ENCODE results near the gene IL11RA. TPM values are rescaled to one million over a fixed set of nuclear protein-coding genes. Genes with fewer than 3 reads are reported as not detected.

The IL11RA gene
- total RNA-seq, 1 donor from 2014 or later: 22.2 TPM

DNA sequence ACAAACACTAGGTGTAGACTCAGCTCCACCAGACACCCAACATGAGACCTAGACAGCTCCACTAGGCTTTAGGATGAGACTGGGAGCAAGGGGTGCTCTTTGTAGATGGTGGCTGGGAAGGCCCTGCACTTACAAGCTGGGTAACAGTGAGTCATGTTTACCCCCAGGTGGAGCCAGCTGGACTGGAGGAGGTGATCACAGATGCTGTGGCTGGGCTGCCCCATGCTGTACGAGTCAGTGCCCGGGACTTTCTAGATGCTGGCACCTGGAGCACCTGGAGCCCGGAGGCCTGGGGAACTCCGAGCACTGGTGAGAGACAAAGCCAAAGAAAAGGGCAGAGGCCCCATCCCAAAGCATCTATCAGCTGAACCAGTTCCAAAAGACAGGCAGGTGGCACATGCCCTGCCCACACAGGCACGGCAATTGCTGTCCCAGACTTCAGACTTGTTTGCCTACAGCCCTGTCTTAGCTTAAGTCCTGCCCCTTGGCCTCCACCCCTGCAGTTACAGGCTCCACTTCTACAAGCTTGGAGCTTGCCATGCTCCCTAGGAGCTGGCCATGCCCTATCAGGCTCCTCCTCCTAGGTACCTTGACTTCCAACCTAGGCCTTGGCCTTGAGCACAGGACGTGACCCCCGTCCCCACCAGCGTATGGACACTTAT lies 7.7 kb downstream of the IL11RA start:
- H3K4me3 Mint-ChIP-seq (ENCODE audit: unreplicated experiment): no peak overlapping the region
- peaks cover 20% of the 10 kb centered on the region for H3K36me3 Mint-ChIP-seq (ENCODE audit: low read depth, unreplicated experiment)
- peaks cover 5% of the 10 kb centered on the region for H3K27me3 Mint-ChIP-seq (ENCODE audit: low read depth, unreplicated experiment)
- Histone ChIP-seq H3K27ac (ENCODE audit: low read depth, low read length) (no peak overlapping the region), H3K79me2 (ENCODE audit: insufficient read depth, low read length) (no peaks in the 10 kb centered on the region), H3K9ac (ENCODE audit: low read length) (no peak overlapping the region), H3K9me3 (ENCODE audit: insufficient read depth, low read depth, low read length) (no peaks in the 10 kb centered on the region), H4K20me1 (ENCODE audit: insufficient read depth, low read length) (no peaks in the 10 kb centered on the region), H3K4me3 (ENCODE audit: insufficient read depth, low read depth, low read length) (no peak overlapping the region), H3K27me3 (ENCODE audit: insufficient read depth, low read length) (no peaks in the 10 kb centered on the region), H3K36me3 (ENCODE audit: insufficient read depth, low read length) (no peaks in the 10 kb centered on the region), H3K4me1 (ENCODE audit: insufficient read depth, low read length) (peaks cover 4% of the 10 kb centered on the region), H2AFZ (ENCODE audit: low read depth, low read length) (no peak overlapping the region), H3K4me2 (ENCODE audit: low read length) (no peak overlapping the region)
- FAIRE-seq (no peak), DNase-seq (ENCODE audit: low read depth) (no peak)
- no peak overlapping the region for H3K27ac Mint-ChIP-seq (ENCODE audit: unreplicated experiment)
- H3K9me3 Mint-ChIP-seq (ENCODE audit: unreplicated experiment): no peaks in the 10 kb centered on the region
- peaks cover 2% of the 10 kb centered on the region for H3K4me1 Mint-ChIP-seq (ENCODE audit: low read depth, unreplicated experiment)
- TF ChIP-seq EZH2 (IDR thresholded peaks at IDR 0.05; ENCODE audit: insufficient read depth, low read length): no peak
- TF ChIP-seq, protein P1, sequence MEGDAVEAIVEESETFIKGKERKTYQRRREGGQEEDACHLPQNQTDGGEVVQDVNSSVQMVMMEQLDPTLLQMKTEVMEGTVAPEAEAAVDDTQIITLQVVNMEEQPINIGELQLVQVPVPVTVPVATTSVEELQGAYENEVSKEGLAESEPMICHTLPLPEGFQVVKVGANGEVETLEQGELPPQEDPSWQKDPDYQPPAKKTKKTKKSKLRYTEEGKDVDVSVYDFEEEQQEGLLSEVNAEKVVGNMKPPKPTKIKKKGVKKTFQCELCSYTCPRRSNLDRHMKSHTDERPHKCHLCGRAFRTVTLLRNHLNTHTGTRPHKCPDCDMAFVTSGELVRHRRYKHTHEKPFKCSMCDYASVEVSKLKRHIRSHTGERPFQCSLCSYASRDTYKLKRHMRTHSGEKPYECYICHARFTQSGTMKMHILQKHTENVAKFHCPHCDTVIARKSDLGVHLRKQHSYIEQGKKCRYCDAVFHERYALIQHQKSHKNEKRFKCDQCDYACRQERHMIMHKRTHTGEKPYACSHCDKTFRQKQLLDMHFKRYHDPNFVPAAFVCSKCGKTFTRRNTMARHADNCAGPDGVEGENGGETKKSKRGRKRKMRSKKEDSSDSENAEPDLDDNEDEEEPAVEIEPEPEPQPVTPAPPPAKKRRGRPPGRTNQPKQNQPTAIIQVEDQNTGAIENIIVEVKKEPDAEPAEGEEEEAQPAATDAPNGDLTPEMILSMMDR (IDR thresholded peaks at IDR 0.05; ENCODE audit: insufficient read depth, low read depth, low read length): no peak

GRCh38 chr9:34662526-34663302 lies 10.7 kb downstream of the IL11RA start, which contains the start of gene CCL27:
Gene CCL27, minus strand, starts transcription at chr9:34662657. Its CDS starts 24 bp downstream, at chr9:34662633.
- peaks cover 6% of the 10 kb centered on the region for H4K20me1 ChIP-seq (ENCODE audit: insufficient read depth, low read length)
- H3K4me1 Mint-ChIP-seq (ENCODE audit: low read depth, unreplicated experiment): peaks cover 2% of the 10 kb centered on the region
- H3K9ac ChIP-seq (ENCODE audit: low read length): no peak within 1 kb of the TSS
- FAIRE-seq (no peak), DNase-seq (ENCODE audit: low read depth) (no peak)
- no peaks in the 10 kb centered on the region for H3K9me3 ChIP-seq (ENCODE audit: insufficient read depth, low read depth, low read length)
- peaks cover 15% of the 10 kb centered on the region for H3K36me3 Mint-ChIP-seq (ENCODE audit: low read depth, unreplicated experiment)
- no peaks in the 10 kb centered on the region for H3K27me3 ChIP-seq (ENCODE audit: insufficient read depth, low read length)
- H3K27ac ChIP-seq (ENCODE audit: low read depth, low read length): no peak within 1 kb of the TSS
- H3K4me3 Mint-ChIP-seq (ENCODE audit: unreplicated experiment): peak within 1 kb of the TSS; percentile 34
- H3K79me2 ChIP-seq (ENCODE audit: insufficient read depth, low read length): peaks cover 14% of the 10 kb centered on the region
- no peaks in the 10 kb centered on the region for H3K27me3 Mint-ChIP-seq (ENCODE audit: low read depth, unreplicated experiment)
- TF ChIP-seq, protein P1 (IDR thresholded peaks at IDR 0.05; ENCODE audit: insufficient read depth, low read depth, low read length): no peak
- TF ChIP-seq EZH2 (IDR thresholded peaks at IDR 0.05; ENCODE audit: insufficient read depth, low read length): no peak
- H2AFZ ChIP-seq (ENCODE audit: low read depth, low read length): no peak within 1 kb of the TSS
- no peaks in the 10 kb centered on the region for H3K9me3 Mint-ChIP-seq (ENCODE audit: unreplicated experiment)
- no peaks in the 10 kb centered on the region for H3K36me3 ChIP-seq (ENCODE audit: insufficient read depth, low read length)
- peak within 1 kb of the TSS; percentile 11 for H3K27ac Mint-ChIP-seq (ENCODE audit: unreplicated experiment)
- H3K4me1 ChIP-seq (ENCODE audit: insufficient read depth, low read length): peaks cover 12% of the 10 kb centered on the region
- no peak within 1 kb of the TSS for H3K4me2 ChIP-seq (ENCODE audit: low read length)
- no peak within 1 kb of the TSS for H3K4me3 ChIP-seq (ENCODE audit: insufficient read depth, low read depth, low read length)

- H3K79me2 ChIP-seq (ENCODE audit: insufficient read depth, low read length): peaks cover 14% of the 10 kb centered on the region
- no peaks in the 10 kb centered on the region for H3K9me3 Mint-ChIP-seq (ENCODE audit: unreplicated experiment)
- H3K4me1 Mint-ChIP-seq (ENCODE audit: low read depth, unreplicated experiment): peaks cover 2% of the 10 kb centered on the region
- no peak overlapping the region for H3K4me2 ChIP-seq (ENCODE audit: low read length)
- peaks cover 12% of the 10 kb centered on the region for H3K4me1 ChIP-seq (ENCODE audit: insufficient read depth, low read length)
- peaks cover 15% of the 10 kb centered on the region for H3K36me3 Mint-ChIP-seq (ENCODE audit: low read depth, unreplicated experiment)
- no peak for DNase-seq (ENCODE audit: low read depth)
- H3K27me3 ChIP-seq (ENCODE audit: insufficient read depth, low read length): no peaks in the 10 kb centered on the region
- H3K27ac Mint-ChIP-seq (ENCODE audit: unreplicated experiment): peak overlapping the region; percentile 11
- no peak overlapping the region for H3K4me3 ChIP-seq (ENCODE audit: insufficient read depth, low read depth, low read length)
- no peak overlapping the region for H3K27ac ChIP-seq (ENCODE audit: low read depth, low read length)
- no peaks in the 10 kb centered on the region for H3K9me3 ChIP-seq (ENCODE audit: insufficient read depth, low read depth, low read length)
- no peak for FAIRE-seq
- H3K9ac ChIP-seq (ENCODE audit: low read length): no peak overlapping the region
- no peaks in the 10 kb centered on the region for H3K36me3 ChIP-seq (ENCODE audit: insufficient read depth, low read length)
- H3K27me3 Mint-ChIP-seq (ENCODE audit: low read depth, unreplicated experiment): no peaks in the 10 kb centered on the region
- no peak overlapping the region for H3K4me3 Mint-ChIP-seq (ENCODE audit: unreplicated experiment)
- no peak overlapping the region for H2AFZ ChIP-seq (ENCODE audit: low read depth, low read length)
- TF ChIP-seq EZH2 (IDR thresholded peaks at IDR 0.05; ENCODE audit: insufficient read depth, low read length): no peak
- H4K20me1 ChIP-seq (ENCODE audit: insufficient read depth, low read length): peaks cover 12% of the 10 kb centered on the region
Observed at GRCh38 chr9:34663303-34663605, 11.3 kb downstream of the IL11RA start.
